Liver (tissue), 9 donors: Measurements from ENCODE around the gene CXCR1. TPM values are rescaled to one million over a fixed set of nuclear protein-coding genes. Genes with fewer than 3 reads are reported as not detected.

ENCODE experiments used
- DNase-seq: peaks from one replicate; pipeline ENCODE4 v3.0.0-alpha.2; 2017; ENCODE audit warnings: low spot score
- H3K27ac ChIP-seq, 2 donors: one replicate each; pipeline ENCODE4 v1.7.0; 2013; ENCODE audit warnings: inconsistent platforms in 2 of 2, low read length in 2 of 2, control low read depth in 1 of 2, low read depth in 1 of 2, mild to moderate bottlenecking in 1 of 2
- H3K27me3 ChIP-seq, 4 donors: one replicate each; pipeline versions ENCODE4 v1.6.1 to v1.7.0; 2013; ENCODE audit warnings: low read length in 3 of 4, inconsistent platforms in 1 of 4, mild to moderate bottlenecking in 1 of 4, moderate library complexity in 1 of 4; ENCODE audit not compliant: control insufficient read depth in 4 of 4, insufficient read depth in 4 of 4
- H3K36me3 ChIP-seq, 4 donors: one replicate each; pipeline versions ENCODE4 v1.6.1 to v1.7.0; 2013; ENCODE audit warnings: low read length in 3 of 4, mild to moderate bottlenecking in 3 of 4, low read depth in 1 of 4, moderate library complexity in 1 of 4; ENCODE audit not compliant: control insufficient read depth in 4 of 4, insufficient read depth in 3 of 4
- H3K4me1 ChIP-seq, 4 donors: one replicate each; pipeline versions ENCODE4 v1.6.1 to v1.7.0; 2013; ENCODE audit warnings: low read length in 3 of 4, mild to moderate bottlenecking in 3 of 4, moderate library complexity in 1 of 4; ENCODE audit not compliant: control insufficient read depth in 4 of 4, insufficient read depth in 4 of 4
- H3K4me3 ChIP-seq, 3 donors: one replicate each; pipeline versions ENCODE4 v1.6.1 to v1.7.0; 2013; ENCODE audit warnings: low read length in 3 of 3, control low read depth in 1 of 3, low read depth in 1 of 3, mild to moderate bottlenecking in 1 of 3
- H3K9ac ChIP-seq, 2 donors: one replicate each; pipeline ENCODE4 v1.7.0; 2013; ENCODE audit warnings: low read length in 2 of 2, mild to moderate bottlenecking in 2 of 2, moderate library complexity in 2 of 2, control low read depth in 1 of 2, low read depth in 1 of 2
- H3K9me3 ChIP-seq, 4 donors: one replicate each; pipeline versions ENCODE4 v1.6.1 to v1.7.0; 2013; ENCODE audit warnings: low read length in 3 of 4; ENCODE audit not compliant: control insufficient read depth in 4 of 4
- ATF3 ChIP-seq: IDR thresholded peaks from 2 replicates; pipeline ENCODE4 v1.6.1; 2016; ENCODE audit warnings: antibody characterized with exemption
- FOXA1 ChIP-seq: IDR thresholded peaks from 2 replicates; pipeline ENCODE4 v1.6.1; 2016; ENCODE audit warnings: antibody characterized with exemption
- FOXA2 ChIP-seq: IDR thresholded peaks from 2 replicates; pipeline ENCODE4 v1.6.1; 2016; ENCODE audit warnings: antibody characterized with exemption
- HNF4A ChIP-seq, 2 donors: conservative IDR thresholded peaks; 2 replicates each; pipeline ENCODE4 v1.6.1; 2016; ENCODE audit warnings: antibody characterized with exemption in 2 of 2, mild to moderate bottlenecking in 2 of 2
- HNF4G ChIP-seq: IDR thresholded peaks from 2 replicates; pipeline ENCODE4 v1.6.1; 2016; ENCODE audit warnings: antibody characterized with exemption
- JUND ChIP-seq, 2 donors: IDR thresholded peaks; 2 replicates each; pipeline ENCODE4 v1.6.1; 2016; ENCODE audit warnings: antibody characterized with exemption in 2 of 2
- RAD21 ChIP-seq, 2 donors: IDR thresholded peaks; 2 replicates each; pipeline ENCODE4 v1.6.1; 2016; ENCODE audit warnings: antibody characterized with exemption in 2 of 2, mild to moderate bottlenecking in 2 of 2
- RXRA ChIP-seq, 2 donors: IDR thresholded peaks; 2 replicates each; pipeline ENCODE4 v1.6.1; 2017 to 2018; ENCODE audit warnings: antibody characterized with exemption in 2 of 2, mild to moderate bottlenecking in 1 of 2
- SP1 ChIP-seq: IDR thresholded peaks from 2 replicates; pipeline ENCODE4 v1.6.1; 2018; ENCODE audit warnings: antibody characterized with exemption, mild to moderate bottlenecking
- TAF1 ChIP-seq: conservative IDR thresholded peaks from 2 replicates; pipeline ENCODE4 v1.6.1; 2016; ENCODE audit warnings: antibody characterized with exemption, mild to moderate bottlenecking
- YY1 ChIP-seq: IDR thresholded peaks from 2 replicates; pipeline ENCODE4 v1.6.1; 2016; ENCODE audit warnings: antibody characterized with exemption, mild to moderate bottlenecking
- ZBTB33 ChIP-seq: IDR thresholded peaks from 2 replicates; pipeline ENCODE4 v1.6.1; 2016; ENCODE audit warnings: antibody characterized with exemption
- WGBS: extraction: QIAGEN DNeasy Blood & Tissue Kit; methylation state at CpG from one replicate; pipeline ENCODE4 v1.1.7; 2013; 5-methylcytosine and 5-hydroxymethylcytosine counted together
- polyA plus RNA-seq, 2 donors: library from polyadenylated mRNA; stranded (reverse) in 1 of 2; unstranded in 1 of 2; fragments of 200-250 nt in 1 of 2; fragments of >200 nt in 1 of 2; fragmentation: Nextera tagmentation in 1 of 2; extraction: Ambion mirVana in 1 of 2; gene quantifications; one replicate each; pipeline versions ENCODE4 v1.2.1 to v1.2.3, GENCODE V29; 2013 to 2015
- total RNA-seq, 2 donors: library from RNA; depleted of rRNA; stranded (reverse); fragments of >200 nt; gene quantifications; one replicate each; pipeline ENCODE4 v1.2.3, GENCODE V29; 2014
- TF ChIP-seq, protein P1 (sequence below): fragments of 150-350 bp; IDR thresholded peaks from 2 replicates; pipeline ENCODE4 v1.5.1; 2017; ENCODE audit warnings: improper control_type of control experiment, low read depth, low read length; ENCODE audit not compliant: missing input control
- donor health status: healthy.
- donor health status: healthy.
- donor health status: healthy.
- donor health status: healthy.
- donor health status: healthy.

CXCR1 gene
- total and polyA plus RNA-seq, 4 donors = 0.26 to 1.8 (median 0.71) TPM

DNA sequence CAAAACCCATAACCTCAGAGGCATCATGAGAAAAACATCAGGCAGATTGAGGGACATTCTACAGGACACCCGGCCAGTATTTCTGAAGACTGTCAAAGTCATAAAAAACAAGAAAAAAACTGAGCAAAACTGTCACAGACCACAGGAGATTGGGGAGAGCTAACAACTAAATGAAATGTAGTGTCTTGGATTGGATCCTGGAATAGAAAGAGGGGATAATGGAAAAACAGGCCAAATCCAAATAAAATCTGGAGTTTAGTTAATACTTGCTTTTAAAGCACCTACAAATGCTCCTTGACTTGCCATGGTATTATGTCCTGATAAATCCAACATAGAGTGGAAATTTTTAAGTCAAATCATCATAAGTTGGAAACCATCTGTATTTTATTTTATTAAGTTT, 17.6 kb upstream of the CXCR1 start:
- H3K27ac ChIP-seq = no peak overlapping the region
- TF ChIP-seq SP1 = no peak
- no peaks in the 10 kb centered on the region for H3K9me3 ChIP-seq
- H3K27me3 ChIP-seq = no peaks in the 10 kb centered on the region
- H3K9ac ChIP-seq = no peak overlapping the region
- WGBS = 89% methylated on average over 1 of the region's 1 CpG
- no peak for DNase-seq
- H3K4me3 ChIP-seq = no peak overlapping the region
- no peaks in the 10 kb centered on the region for H3K36me3 ChIP-seq
- peaks cover 0 to 6% (median 0%) of the 10 kb centered on the region in 4 donors for H3K4me1 ChIP-seq

- 69% methylated on average over 9 of the region's 9 CpGs for WGBS
- DNase-seq = no peak
Observed at GRCh38 chr2:218180467-218181114, 13.8 kb upstream of the CXCR1 start.

DNA sequence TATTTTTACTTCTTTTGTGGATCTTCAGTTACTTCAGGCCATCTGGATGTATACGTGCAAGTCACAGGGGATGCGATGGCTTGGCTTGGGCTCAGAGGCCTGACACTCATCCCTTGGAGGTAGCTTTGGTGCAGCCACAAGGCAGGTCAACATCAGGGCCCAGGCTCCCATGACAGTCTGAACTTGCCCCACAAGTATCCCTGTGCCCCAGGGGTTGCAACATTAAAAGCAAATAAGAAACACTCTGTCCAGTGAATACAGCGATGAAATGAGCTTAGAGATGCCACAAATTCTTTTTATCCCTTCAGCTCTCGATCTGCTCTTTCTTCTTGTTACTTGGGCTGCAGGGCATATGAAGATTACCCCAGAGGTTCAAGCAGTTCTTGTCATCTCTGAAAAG, 13.0 kb upstream of the CXCR1 start:
- H3K27me3 ChIP-seq = no peaks in the 10 kb centered on the region
- WGBS = 87% methylated on average over 4 of the region's 4 CpGs
- DNase-seq = no peak

More at GRCh38 chr2:218180467-218181114, 13.8 kb upstream of the CXCR1 start:
- Histone ChIP-seq H3K36me3 (no peaks in the 10 kb centered on the region), H3K4me1 (no peaks in the 10 kb centered on the region), H3K27me3 (no peaks in the 10 kb centered on the region), H3K4me3 (no peak overlapping the region), H3K27ac (no peak overlapping the region), H3K9ac (no peak overlapping the region), H3K9me3 (no peaks in the 10 kb centered on the region)
- TF ChIP-seq, protein P1, sequence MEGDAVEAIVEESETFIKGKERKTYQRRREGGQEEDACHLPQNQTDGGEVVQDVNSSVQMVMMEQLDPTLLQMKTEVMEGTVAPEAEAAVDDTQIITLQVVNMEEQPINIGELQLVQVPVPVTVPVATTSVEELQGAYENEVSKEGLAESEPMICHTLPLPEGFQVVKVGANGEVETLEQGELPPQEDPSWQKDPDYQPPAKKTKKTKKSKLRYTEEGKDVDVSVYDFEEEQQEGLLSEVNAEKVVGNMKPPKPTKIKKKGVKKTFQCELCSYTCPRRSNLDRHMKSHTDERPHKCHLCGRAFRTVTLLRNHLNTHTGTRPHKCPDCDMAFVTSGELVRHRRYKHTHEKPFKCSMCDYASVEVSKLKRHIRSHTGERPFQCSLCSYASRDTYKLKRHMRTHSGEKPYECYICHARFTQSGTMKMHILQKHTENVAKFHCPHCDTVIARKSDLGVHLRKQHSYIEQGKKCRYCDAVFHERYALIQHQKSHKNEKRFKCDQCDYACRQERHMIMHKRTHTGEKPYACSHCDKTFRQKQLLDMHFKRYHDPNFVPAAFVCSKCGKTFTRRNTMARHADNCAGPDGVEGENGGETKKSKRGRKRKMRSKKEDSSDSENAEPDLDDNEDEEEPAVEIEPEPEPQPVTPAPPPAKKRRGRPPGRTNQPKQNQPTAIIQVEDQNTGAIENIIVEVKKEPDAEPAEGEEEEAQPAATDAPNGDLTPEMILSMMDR = no peak
- TF ChIP-seq RAD21 (IDR thresholded peaks at IDR 0.05) (no peak), RXRA (IDR thresholded peaks at IDR 0.05) (no peak), YY1 (no peak), JUND (IDR thresholded peaks at IDR 0.05) (no peak), ZBTB33 (no peak), FOXA1 (no peak), HNF4A (conservative IDR thresholded peaks at IDR 0.05) (no peak), HNF4G (no peak), FOXA2 (no peak), ATF3 (no peak)

More for the DNA sequence above, 13.0 kb upstream of the CXCR1 start:
- Histone ChIP-seq H3K36me3 (no peaks in the 10 kb centered on the region), H3K4me1 (no peaks in the 10 kb centered on the region), H3K9me3 (no peaks in the 10 kb centered on the region), H3K27ac (no peak overlapping the region), H3K9ac (no peak overlapping the region), H3K4me3 (no peak overlapping the region)
- TF ChIP-seq FOXA2 = no peak
- no peak for TF ChIP-seq ZBTB33
- TF ChIP-seq RXRA (IDR thresholded peaks at IDR 0.05) = no peak
- TF ChIP-seq TAF1 = no peak
